DND-41 (cell line): ENCODE measurements around the gene PRKCA.

Source experiments
- ATAC-seq: fragments of 200-7000 bp; cut with Tn5 transposase; 3 replicates; pipeline ENCODE4 v1.9.1; 2021; ENCODE audit warnings: low read depth; ENCODE audit not compliant: insufficient read depth
- DNase-seq: peaks from one replicate; pipeline ENCODE4 v3.0.0-alpha.2; 2020
- H2AFZ ChIP-seq: 2 replicates; pipeline ENCODE4 v1.6.0; 2012; ENCODE audit warnings: low read depth, low read length
- H3K27ac ChIP-seq: 2 replicates; pipeline ENCODE4 v1.5.1; 2012; ENCODE audit warnings: low read length, inconsistent platforms
- H3K27me3 ChIP-seq: fragments of 200-600 bp; sonication (generic); 2 replicates; pipeline ENCODE4 v1.6.0; 2012; ENCODE audit warnings: low read length, mild to moderate bottlenecking, inconsistent platforms; ENCODE audit not compliant: insufficient read depth, poor library complexity
- H3K36me3 ChIP-seq: 2 replicates; pipeline ENCODE4 v1.5.1; 2012; ENCODE audit warnings: low read length, inconsistent platforms; ENCODE audit not compliant: insufficient read depth
- H3K4me1 ChIP-seq: 2 replicates; pipeline ENCODE4 v1.5.1; 2012; ENCODE audit warnings: mild to moderate bottlenecking, low read length; ENCODE audit not compliant: insufficient read depth
- H3K4me2 ChIP-seq: 2 replicates; pipeline ENCODE4 v1.6.0; 2012; ENCODE audit warnings: mild to moderate bottlenecking, moderate library complexity, low read length, inconsistent platforms; ENCODE audit not compliant: insufficient read depth
- H3K4me3 ChIP-seq, 2 experiments: fragments of 200-600 bp in 1 of 2; shearing (Covaris generic) in 1 of 2; 2 replicates each; pipeline ENCODE4 v1.5.1; 2012 to 2016; ENCODE audit warnings: inconsistent platforms in 2 of 2, low read length in 2 of 2, mild to moderate bottlenecking in 2 of 2, low read depth in 1 of 2, moderate library complexity in 1 of 2
- H3K79me2 ChIP-seq: 2 replicates; pipeline ENCODE4 v1.6.0; 2012; ENCODE audit warnings: low read length, inconsistent platforms; ENCODE audit not compliant: insufficient read depth
- H3K9ac ChIP-seq: 2 replicates; pipeline ENCODE4 v1.6.0; 2012; ENCODE audit warnings: low read depth, mild to moderate bottlenecking, inconsistent platforms, low read length, moderate library complexity
- H3K9me3 ChIP-seq: 2 replicates; pipeline ENCODE4 v1.5.1; 2012; ENCODE audit warnings: low read length, moderate library complexity, mild to moderate bottlenecking, inconsistent platforms; ENCODE audit not compliant: insufficient read depth, severe bottlenecking
- H4K20me1 ChIP-seq: 2 replicates; pipeline ENCODE4 v1.6.0; 2012; ENCODE audit warnings: low read length; ENCODE audit not compliant: insufficient read depth
- CTCF ChIP-seq: IDR thresholded peaks from 2 replicates; pipeline ENCODE4 v1.5.1; 2012; ENCODE audit warnings: borderline replicate concordance, low read length, moderate library complexity, mild to moderate bottlenecking; ENCODE audit not compliant: poor library complexity, severe bottlenecking; ENCODE audit errors: extremely low read depth
- EZH2 ChIP-seq: IDR thresholded peaks from 3 replicates; pipeline ENCODE4 v1.6.1; 2012; ENCODE audit warnings: borderline replicate concordance, low read depth, mild to moderate bottlenecking, moderate library complexity, low read length, inconsistent platforms; ENCODE audit not compliant: severe bottlenecking

Gene PRKCA

GRCh38 chr17:66695098-66695497 is 392.7 kb downstream of the PRKCA start:
- ATAC-seq = no peak
- H3K36me3 ChIP-seq = peaks cover 46% of the 10 kb centered on the region; the same call in 1 of the 2 replicates
- DNase-seq = no peak

GRCh38 chr17:66698270-66698669 is 395.9 kb downstream of the PRKCA start:
- Histone ChIP-seq H3K4me2 (no peak overlapping the region), H2AFZ (no peak overlapping the region), H3K27me3 (no peaks in the 10 kb centered on the region), H3K36me3 (peaks cover 36% of the 10 kb centered on the region; the same call in 1 of the 2 replicates), H3K9me3 (peaks cover 7% of the 10 kb centered on the region), H3K4me1 (no peaks in the 10 kb centered on the region), H4K20me1 (no peaks in the 10 kb centered on the region), H3K9ac (no peak overlapping the region), H3K27ac (no peak overlapping the region), H3K79me2 (no peaks in the 10 kb centered on the region), H3K4me3 (no peak overlapping the region)
- ATAC-seq (no peak), DNase-seq (no peak)
- no peak for TF ChIP-seq EZH2
- no peak for TF ChIP-seq CTCF

More at GRCh38 chr17:66695098-66695497, 392.7 kb downstream of the PRKCA start:
- TF ChIP-seq CTCF (no peak), EZH2 (no peak)
- H3K9ac ChIP-seq = no peak overlapping the region
- peaks cover 7% of the 10 kb centered on the region for H3K9me3 ChIP-seq
- H3K4me1 ChIP-seq = no peaks in the 10 kb centered on the region
- no peak overlapping the region for H3K27ac ChIP-seq
- no peak overlapping the region for H2AFZ ChIP-seq
- no peaks in the 10 kb centered on the region for H4K20me1 ChIP-seq
- no peak overlapping the region for H3K4me2 ChIP-seq
- no peaks in the 10 kb centered on the region for H3K79me2 ChIP-seq
- no peaks in the 10 kb centered on the region for H3K27me3 ChIP-seq
- no peak overlapping the region for H3K4me3 ChIP-seq

- no peaks in the 10 kb centered on the region for H3K79me2 ChIP-seq
- H2AFZ ChIP-seq = no peak overlapping the region
- TF ChIP-seq EZH2 = no peak
- no peak for TF ChIP-seq CTCF
- no peak overlapping the region for H3K4me2 ChIP-seq
- no peaks in the 10 kb centered on the region for H3K4me1 ChIP-seq
- peaks cover 23% of the 10 kb centered on the region; the same call in 1 of the 2 replicates for H3K36me3 ChIP-seq
- ATAC-seq (no peak), DNase-seq (no peak)
- H3K4me3 ChIP-seq = no peak overlapping the region
- no peaks in the 10 kb centered on the region for H3K27me3 ChIP-seq
- no peak overlapping the region for H3K27ac ChIP-seq
- H3K9me3 ChIP-seq = peaks cover 7% of the 10 kb centered on the region
- no peak overlapping the region for H3K9ac ChIP-seq
- H4K20me1 ChIP-seq = no peaks in the 10 kb centered on the region
These were observed 399.0 kb downstream of the PRKCA start for GRCh38 chr17:66701462-66701861.
